Measurements from ENCODE around the gene MUS81.

MUS81 gene, protein sequence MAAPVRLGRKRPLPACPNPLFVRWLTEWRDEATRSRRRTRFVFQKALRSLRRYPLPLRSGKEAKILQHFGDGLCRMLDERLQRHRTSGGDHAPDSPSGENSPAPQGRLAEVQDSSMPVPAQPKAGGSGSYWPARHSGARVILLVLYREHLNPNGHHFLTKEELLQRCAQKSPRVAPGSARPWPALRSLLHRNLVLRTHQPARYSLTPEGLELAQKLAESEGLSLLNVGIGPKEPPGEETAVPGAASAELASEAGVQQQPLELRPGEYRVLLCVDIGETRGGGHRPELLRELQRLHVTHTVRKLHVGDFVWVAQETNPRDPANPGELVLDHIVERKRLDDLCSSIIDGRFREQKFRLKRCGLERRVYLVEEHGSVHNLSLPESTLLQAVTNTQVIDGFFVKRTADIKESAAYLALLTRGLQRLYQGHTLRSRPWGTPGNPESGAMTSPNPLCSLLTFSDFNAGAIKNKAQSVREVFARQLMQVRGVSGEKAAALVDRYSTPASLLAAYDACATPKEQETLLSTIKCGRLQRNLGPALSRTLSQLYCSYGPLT

GRCh38 chr11:65860278-65861164, at the start of gene MUS81:
MUS81 (plus strand) TSS chr11:65860433; CDS start chr11:65860754, 321 bp downstream.
- peak; percentile 95 for DNase-seq (ENCODE audit: low spot score)
- peak; percentile 64 for TF ChIP-seq CTCF (IDR thresholded peaks at IDR 0.05; ENCODE audit: extremely low read depth, missing control alignments)

DNA sequence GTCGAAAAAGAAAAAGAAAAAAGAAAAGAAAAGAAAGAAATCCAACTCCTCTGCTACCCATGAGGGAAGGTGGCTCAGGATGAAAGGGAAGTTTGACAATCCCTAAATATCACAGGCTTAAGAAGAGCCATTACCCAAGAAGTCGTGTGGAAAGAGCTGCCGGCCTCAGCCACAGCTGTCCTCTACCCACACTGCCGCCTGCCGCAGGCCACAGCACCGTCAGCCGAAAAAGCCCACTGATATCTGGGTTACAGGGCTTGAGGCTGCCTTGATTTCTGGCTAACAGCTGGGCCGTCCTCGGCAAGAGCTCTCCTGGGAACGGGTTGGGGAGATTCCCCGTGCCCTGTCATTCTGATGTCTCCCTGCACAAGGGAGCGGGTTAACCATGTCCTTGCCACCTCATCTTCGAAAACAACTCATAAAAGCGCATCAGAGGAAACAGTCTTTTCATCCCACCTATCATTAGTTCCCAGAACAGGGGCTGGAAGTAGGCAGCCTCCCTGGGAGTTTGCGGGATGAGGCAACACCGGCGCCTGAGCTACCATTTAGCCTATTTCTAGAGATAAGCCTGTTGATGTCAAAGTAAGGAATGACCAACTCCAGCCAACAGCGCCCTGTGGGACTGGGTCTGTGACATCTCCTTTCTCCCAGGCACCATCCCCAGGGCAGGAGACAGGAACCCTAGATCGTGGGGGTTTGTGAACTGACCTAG, 48.3 kb upstream of the MUS81 start:
- no peak for TF ChIP-seq CTCF (IDR thresholded peaks at IDR 0.05; ENCODE audit: extremely low read depth, missing control alignments)
- no peak for DNase-seq (ENCODE audit: low spot score)

GRCh38 chr11:65814131-65814985, 45.9 kb upstream of the MUS81 start:
- DNase-seq (ENCODE audit: low spot score) = no peak
- no peak for TF ChIP-seq CTCF (IDR thresholded peaks at IDR 0.05; ENCODE audit: extremely low read depth, missing control alignments)

DNA sequence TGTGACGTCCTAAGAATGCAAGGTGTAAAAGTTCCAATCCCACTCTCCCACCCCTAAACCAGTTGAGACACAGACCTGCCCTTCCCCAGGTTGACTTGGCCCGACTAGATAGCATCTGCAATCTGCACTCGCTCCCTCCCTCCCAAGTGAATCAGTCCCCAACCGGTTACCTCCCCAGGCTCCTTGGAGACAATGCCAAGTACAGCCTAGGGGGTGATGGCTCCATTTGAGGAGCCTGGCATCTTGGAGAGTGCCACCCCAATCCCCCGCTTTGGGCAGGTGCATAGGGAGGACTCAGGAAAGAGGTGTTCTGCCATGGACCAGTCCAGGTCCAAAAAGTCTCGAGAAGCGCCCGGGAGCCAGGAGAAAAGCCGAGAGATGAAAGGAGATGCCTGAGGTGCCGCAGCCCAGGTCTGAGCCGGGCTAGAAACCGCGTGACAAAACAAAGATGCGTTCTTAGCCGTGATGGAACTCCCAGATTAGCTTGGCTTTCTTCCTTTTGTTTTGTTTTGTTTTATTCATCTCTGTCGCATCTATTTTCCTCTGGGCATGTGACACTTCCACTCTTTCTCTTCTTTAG, 45.2 kb upstream of the MUS81 start:
- TF ChIP-seq CTCF (IDR thresholded peaks at IDR 0.05; ENCODE audit: extremely low read depth, missing control alignments) = no peak

GRCh38 chr11:65816696-65817095, 43.5 kb upstream of the MUS81 start:
- no peak for DNase-seq (ENCODE audit: low spot score)
- no peak for TF ChIP-seq CTCF (IDR thresholded peaks at IDR 0.05; ENCODE audit: extremely low read depth, missing control alignments)

More for the DNA sequence above, 45.2 kb upstream of the MUS81 start:
- DNase-seq (ENCODE audit: low spot score) = no peak

GRCh38 chr11:65817312-65817834, 42.9 kb upstream of the MUS81 start:
- DNase-seq (ENCODE audit: low spot score) = no peak
- no peak for TF ChIP-seq CTCF (IDR thresholded peaks at IDR 0.05; ENCODE audit: extremely low read depth, missing control alignments)

Measured in GM20000 (cell line).